HG02678 (cell line): ENCODE results near the gene HAUS8.
"Not testable (repeated sequence)": the region's sequence is repeated elsewhere in the genome, so short reads cannot be mapped to it uniquely, and the experiment has no call there.

Experiments
- ATAC-seq: cut with Tn5 transposase; IDR thresholded peaks from one replicate; pipeline ENCODE4 v1.9.1; 2021; ENCODE audit warnings: mild to moderate bottlenecking, moderate library complexity; ENCODE audit not compliant: unreplicated experiment

Gene HAUS8

GRCh38 chr19:17075035-17075863, at the start of gene HAUS8, which contains the start of gene MYO9B:
HAUS8 (minus strand) TSS chr19:17075452; CDS start chr19:17075422, 30 bp downstream.
MYO9B (plus strand) TSS chr19:17075777; CDS start chr19:17101718, 25,941 bp downstream.
- peak; percentile 78 for ATAC-seq

GRCh38 chr19:17124025-17124424, 48.8 kb upstream of the HAUS8 start:
- ATAC-seq: no peak

- ATAC-seq: no peak
Measured at GRCh38 chr19:17123041-17123440, 47.8 kb upstream of the HAUS8 start.

- no peak for ATAC-seq
Measured at GRCh38 chr19:17121736-17122293, 46.6 kb upstream of the HAUS8 start.

GRCh38 chr19:17118957-17119356, 43.7 kb upstream of the HAUS8 start:
- no peak for ATAC-seq

- no peak for ATAC-seq
Measured at GRCh38 chr19:17116996-17117702, 41.9 kb upstream of the HAUS8 start.

GRCh38 chr19:17114414-17114831, 39.2 kb upstream of the HAUS8 start:
- ATAC-seq: no peak

- no peak for ATAC-seq
Measured at GRCh38 chr19:17113127-17113785, 38.0 kb upstream of the HAUS8 start.

GRCh38 chr19:17112700-17113099, 37.4 kb upstream of the HAUS8 start:
- no peak for ATAC-seq

- ATAC-seq: no peak
Measured at GRCh38 chr19:17112271-17112670, 37.0 kb upstream of the HAUS8 start.

- no peak for ATAC-seq
Measured at GRCh38 chr19:17111766-17112165, 36.5 kb upstream of the HAUS8 start.

GRCh38 chr19:17110599-17110966, 35.3 kb upstream of the HAUS8 start:
- no peak for ATAC-seq

GRCh38 chr19:17109962-17110598, 34.8 kb upstream of the HAUS8 start:
- no peak for ATAC-seq

GRCh38 chr19:17109300-17109699, 34.0 kb upstream of the HAUS8 start:
- no peak for ATAC-seq

GRCh38 chr19:17108453-17108784, 33.2 kb upstream of the HAUS8 start:
- ATAC-seq: no peak

- ATAC-seq: no peak
Measured at GRCh38 chr19:17107546-17108452, 32.5 kb upstream of the HAUS8 start.

GRCh38 chr19:17106964-17107363, 31.7 kb upstream of the HAUS8 start:
- ATAC-seq: not testable (repeated sequence)

GRCh38 chr19:17105556-17105955, 30.3 kb upstream of the HAUS8 start:
- ATAC-seq: no peak

- ATAC-seq: no peak
Measured at GRCh38 chr19:17104679-17105078, 29.4 kb upstream of the HAUS8 start.

- no peak for ATAC-seq
Measured at GRCh38 chr19:17103177-17103576, 27.9 kb upstream of the HAUS8 start.
